ENCODE data around the gene SSX2IP.
"Not testable (repeated sequence)": the region's sequence is repeated elsewhere in the genome, so short reads cannot be mapped to it uniquely, and the experiment has no call there.

The SSX2IP gene

GRCh38 chr1:84690397-84691121 is at the start of gene SSX2IP:
SSX2IP (minus strand) TSS chr1:84690461; CDS start chr1:84671219, 19,242 bp downstream.
- DNase-seq, result peak; percentile 71 to 96 (median 93)

- no peak for DNase-seq
These were observed 48.0 kb upstream of the SSX2IP start for GRCh38 chr1:84738237-84738636.

- DNase-seq, result no peak
These were observed 47.3 kb upstream of the SSX2IP start for GRCh38 chr1:84737590-84737989.

- DNase-seq, result no peak
These were observed 46.7 kb upstream of the SSX2IP start for GRCh38 chr1:84736944-84737343.

GRCh38 chr1:84736445-84736844 is 46.2 kb upstream of the SSX2IP start:
- DNase-seq, result no peak

GRCh38 chr1:84735483-84735882 is 45.2 kb upstream of the SSX2IP start:
- DNase-seq, result no peak

GRCh38 chr1:84732520-84732919 is 42.3 kb upstream of the SSX2IP start:
- no peak for DNase-seq

- no peak for DNase-seq
These were observed 41.3 kb upstream of the SSX2IP start for GRCh38 chr1:84731519-84731918.

GRCh38 chr1:84727711-84728110 is 37.5 kb upstream of the SSX2IP start:
- DNase-seq, result not testable (repeated sequence)

- DNase-seq, result no peak
These were observed 36.6 kb upstream of the SSX2IP start for GRCh38 chr1:84726593-84727499.

- DNase-seq, result no peak
These were observed 34.0 kb upstream of the SSX2IP start for GRCh38 chr1:84724128-84724860.

- DNase-seq, result no peak
These were observed 32.5 kb upstream of the SSX2IP start for GRCh38 chr1:84722794-84723193.

- DNase-seq, result not testable (repeated sequence)
These were observed 31.6 kb upstream of the SSX2IP start for GRCh38 chr1:84721872-84722271.

GRCh38 chr1:84721152-84721551 is 30.9 kb upstream of the SSX2IP start:
- no peak for DNase-seq

- DNase-seq, result peak in 9 of 58 donors; percentile 1 to 53 (median 13)
These were observed 30.0 kb upstream of the SSX2IP start for GRCh38 chr1:84720221-84720780.

- DNase-seq, result no peak
These were observed 29.4 kb upstream of the SSX2IP start for GRCh38 chr1:84719543-84720217.

- DNase-seq, result no peak
These were observed 25.2 kb upstream of the SSX2IP start for GRCh38 chr1:84715342-84716019.

- no peak for DNase-seq
These were observed 22.1 kb upstream of the SSX2IP start for GRCh38 chr1:84712276-84712874.

GRCh38 chr1:84711869-84712268 is 21.6 kb upstream of the SSX2IP start:
- no peak for DNase-seq

- peak in 5 of 58 donors; percentile 6 to 46 (median 28) for DNase-seq
These were observed 20.9 kb upstream of the SSX2IP start for GRCh38 chr1:84711121-84711520.
